ENCODE results near the gene ZNF536. TPM values are rescaled to one million over a fixed set of nuclear protein-coding genes. Genes with fewer than 3 reads are reported as not detected.

Gene ZNF536
- total and polyA plus RNA-seq, 10 of the 15 experiments (the other 5 are each of a cell fraction or from before 2014, with no cell fraction given): not detected

- DNase-seq (ENCODE audit: low read depth, low spot score) (no peak), ATAC-seq (no peak), FAIRE-seq (no peak)
- no peak for TF ChIP-seq SMARCA5 (IDR thresholded peaks at IDR 0.05)
- no peak for TF ChIP-seq IRF5 (IDR thresholded peaks at IDR 0.05; ENCODE audit: borderline replicate concordance)
- TF ChIP-seq CBX3 (IDR thresholded peaks at IDR 0.05; ENCODE audit: borderline replicate concordance, low read depth): no peak
- TF ChIP-seq MLLT1 (IDR thresholded peaks at IDR 0.05): no peak
- no peak for TF ChIP-seq PRDM15 (CRISPR knock-in tag; IDR thresholded peaks at IDR 0.05)
- no peak for TF ChIP-seq PML (IDR thresholded peaks at IDR 0.05; ENCODE audit: low read length)
- no peaks in the 10 kb centered on the region for H3K9me3 ChIP-seq (replicated peaks; ENCODE audit: control insufficient read depth, insufficient read depth, low read length)
- in situ Hi-C loops (cut with MboI) (no loop called here), intact Hi-C loops (cut with micrococcal nuclease; ENCODE audit: unreplicated experiment) (no loop called here)
- SMC1A ChIA-PET (ENCODE audit: uncharacterized antibody, unreplicated experiment): no interaction called here
- H3K9ac ChIP-seq (ENCODE audit: control insufficient read depth, insufficient read depth, low read length): no peak overlapping the region
- RAD21 ChIA-PET (ENCODE audit: unreplicated experiment): no interaction called here
- no peaks in the 10 kb centered on the region for H3K36me3 ChIP-seq (ENCODE audit: control insufficient read depth in 2 of 2, insufficient read depth in 2 of 2, low read length in 1 of 2)
- no peaks in the 10 kb centered on the region for H4K20me1 ChIP-seq (ENCODE audit: control insufficient read depth, insufficient read depth)
- no peak overlapping the region for H3K4me3 ChIP-seq
- H3K79me2 ChIP-seq (ENCODE audit: control insufficient read depth, insufficient read depth, low read length): no peaks in the 10 kb centered on the region
- POLR2A ChIA-PET: no interaction called here
- H3K4me2 ChIP-seq (ENCODE audit: control insufficient read depth, insufficient read depth): no peak overlapping the region
- CTCF ChIA-PET: interaction anchor here (0.6 kb wide), 1 partner anchor 661 kb away, joined by 3 read pairs; no protein-coding TSS in a partner anchor
- BruUV-seq (replicated peaks): no TSS peak
- no peaks in the 10 kb centered on the region for H3K4me1 ChIP-seq (ENCODE audit: control insufficient read depth, insufficient read depth, low read length)
- H3K27me3 ChIP-seq (replicated peaks in 1 of 2; ENCODE audit: control insufficient read depth in 2 of 2, insufficient read depth in 2 of 2, low read length in 1 of 2): no peaks in the 10 kb centered on the region
- 32% methylated on average over 22 of the region's 22 CpGs for WGBS (ENCODE audit: insufficient coverage, insufficient replicate concordance, low lambda C conversion rate, missing lambda C conversion rate)
- H3K27ac ChIP-seq (ENCODE audit: control insufficient read depth, insufficient read depth): no peak overlapping the region
- no peak overlapping the region for H2AFZ ChIP-seq (ENCODE audit: control insufficient read depth, low read depth, low read length)
Measured at GRCh38 chr19:30566681-30567420, 194.7 kb downstream of the ZNF536 start.
